Stimulated activated CD8-positive, alpha-beta memory T cell treated with anti-CD3 and anti-CD28 coated beads, Interleukin-4, amount 100 ng/mL, for 1 hour (primary cell): ENCODE results near the gene PSMB2.
"Not testable (repeated sequence)": the region's sequence is repeated elsewhere in the genome, so short reads cannot be mapped to it uniquely, and the experiment has no call there.

Source experiments
- DNase-seq, 2 donors: peaks; one replicate each; pipeline ENCODE4 v3.0.0-alpha.2; 2020; ENCODE audit warnings: low read depth in 2 of 2, low spot score in 1 of 2

The PSMB2 gene

DNA sequence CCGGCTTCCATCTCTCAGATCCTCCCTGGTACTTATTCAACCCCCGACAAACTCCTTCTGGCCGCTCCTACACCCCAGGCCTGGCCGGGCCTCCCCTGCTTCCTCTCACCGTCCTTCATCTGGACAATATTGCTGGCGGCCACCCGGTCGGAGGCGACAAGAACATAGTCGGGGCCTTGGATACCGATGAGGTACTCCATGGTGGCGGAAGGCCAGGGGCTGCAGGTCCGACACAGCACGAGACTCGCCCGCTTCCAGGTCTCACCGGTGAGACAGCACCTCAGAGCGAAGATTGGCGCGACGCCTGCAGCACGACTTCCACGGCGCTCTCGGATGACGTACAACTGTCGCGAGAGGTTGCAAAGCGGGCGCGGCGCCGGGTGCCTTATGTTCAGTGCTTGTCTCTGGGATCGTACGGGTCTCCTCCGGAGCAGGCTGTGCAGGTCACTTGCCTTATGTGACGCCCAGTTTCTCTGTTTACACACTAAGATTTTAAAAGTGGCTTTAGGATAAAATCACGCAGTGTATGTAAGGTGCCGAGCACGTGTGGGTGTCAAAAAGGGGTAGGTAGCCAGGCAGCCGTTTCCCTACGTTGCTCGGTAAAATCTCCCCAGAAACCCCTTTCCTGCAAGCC, at the start of gene PSMB2:
Gene PSMB2 (minus strand): TSS at position 294 of the 634 bp plus-strand sequence. CDS start 94 bp downstream, at position 200.
- peak; percentile 94 to 99 for DNase-seq

DNA sequence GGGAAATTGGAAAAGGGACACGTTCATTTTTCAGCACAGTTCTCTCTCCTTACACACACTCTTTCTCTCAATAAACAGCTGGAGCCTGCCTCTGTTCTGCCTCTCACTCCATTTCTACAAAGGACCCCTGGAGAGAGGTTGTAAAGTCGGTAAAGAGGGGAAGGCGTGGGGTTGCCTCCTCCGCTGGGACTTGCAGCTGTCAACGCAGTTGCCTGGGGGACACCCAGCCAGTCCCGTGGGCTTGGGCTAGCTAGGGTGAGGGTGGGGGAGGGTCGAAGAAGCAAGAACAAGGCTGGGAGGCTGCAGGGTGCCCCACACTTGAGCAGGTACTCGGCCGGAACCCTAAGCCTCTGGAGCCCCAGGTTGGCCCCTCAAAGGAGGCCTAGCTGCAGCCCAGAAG, 49.8 kb upstream of the PSMB2 start:
- no peak for DNase-seq

DNA sequence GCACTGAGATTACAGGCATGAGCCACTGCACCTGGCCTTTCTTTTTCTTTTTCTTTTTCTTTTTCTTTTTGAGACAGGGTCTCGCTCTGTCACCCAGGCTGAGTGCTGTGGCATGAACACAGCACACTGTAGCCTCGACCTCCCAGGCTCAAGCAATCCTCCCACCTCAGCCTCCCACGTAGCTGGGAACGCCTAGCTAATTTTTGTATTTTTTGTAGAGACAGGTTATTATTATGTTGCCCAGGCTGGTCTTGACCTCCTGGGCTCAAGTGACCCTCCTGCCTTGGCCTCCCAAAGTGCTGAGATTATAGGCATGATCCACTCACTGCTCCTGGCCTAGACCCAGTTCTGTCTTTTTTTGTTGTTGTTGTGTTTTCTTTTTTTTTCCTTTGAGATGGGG, 48.8 kb upstream of the PSMB2 start:
- DNase-seq, result not testable (repeated sequence)

DNA sequence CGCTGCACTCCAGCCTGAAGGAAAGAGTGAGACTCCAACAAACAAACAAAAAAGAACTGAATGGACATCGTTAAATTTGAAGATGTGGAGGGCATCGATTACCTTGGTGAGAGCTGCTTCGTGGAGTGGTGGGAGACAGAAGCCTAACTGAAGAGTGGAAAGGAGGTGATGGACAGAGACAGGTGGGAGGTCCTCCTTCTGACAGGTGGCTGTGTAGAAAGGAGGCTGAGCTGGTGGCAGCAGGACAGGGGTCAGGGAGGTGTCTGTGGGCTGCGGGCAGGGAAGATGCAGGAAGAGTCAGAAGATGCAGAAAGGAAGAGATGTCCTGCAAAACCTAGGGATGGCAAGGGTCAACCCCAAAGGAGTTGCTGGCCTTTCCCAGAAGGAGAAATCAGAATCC, 46.8 kb upstream of the PSMB2 start:
- DNase-seq, result no peak

DNA sequence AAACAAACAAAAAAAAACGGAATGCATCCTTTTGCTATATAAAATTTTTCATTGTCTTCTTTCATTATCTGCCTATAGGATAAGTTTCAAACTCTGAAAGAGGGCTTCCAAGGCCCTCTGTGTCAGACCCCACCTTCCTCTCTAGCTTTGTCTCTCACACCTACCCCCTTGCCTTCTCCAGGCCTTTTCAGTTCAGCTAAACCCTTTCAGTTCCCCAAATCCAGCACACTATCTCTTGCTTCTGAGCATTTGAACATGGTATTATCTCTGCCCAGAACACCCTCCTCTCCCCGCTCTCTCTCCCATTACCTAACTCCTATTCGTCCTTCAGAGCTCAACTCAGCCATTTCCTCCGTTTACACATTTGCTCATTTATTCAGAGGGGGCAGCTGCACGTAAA, 41.7 kb upstream of the PSMB2 start:
- no peak for DNase-seq

DNA sequence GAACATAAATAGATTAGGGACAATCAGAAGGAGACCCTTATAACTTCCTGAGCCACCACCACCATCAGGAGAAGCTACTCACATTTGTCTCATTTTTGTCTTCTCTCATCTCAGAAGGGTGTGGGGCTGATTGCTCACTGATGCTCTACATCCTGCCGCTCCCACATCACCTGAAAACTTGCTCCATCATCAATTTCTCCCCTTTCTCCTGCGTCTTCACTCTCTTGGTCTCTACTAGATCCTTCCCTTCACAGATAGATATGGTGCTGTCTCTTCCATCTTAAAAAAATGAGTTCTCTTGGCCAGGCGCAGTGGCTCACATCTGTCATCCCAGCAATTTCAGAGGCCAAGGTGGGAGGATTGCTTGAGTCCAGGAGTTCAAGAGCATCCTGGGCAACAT, 38.9 kb upstream of the PSMB2 start:
- no peak for DNase-seq

DNA sequence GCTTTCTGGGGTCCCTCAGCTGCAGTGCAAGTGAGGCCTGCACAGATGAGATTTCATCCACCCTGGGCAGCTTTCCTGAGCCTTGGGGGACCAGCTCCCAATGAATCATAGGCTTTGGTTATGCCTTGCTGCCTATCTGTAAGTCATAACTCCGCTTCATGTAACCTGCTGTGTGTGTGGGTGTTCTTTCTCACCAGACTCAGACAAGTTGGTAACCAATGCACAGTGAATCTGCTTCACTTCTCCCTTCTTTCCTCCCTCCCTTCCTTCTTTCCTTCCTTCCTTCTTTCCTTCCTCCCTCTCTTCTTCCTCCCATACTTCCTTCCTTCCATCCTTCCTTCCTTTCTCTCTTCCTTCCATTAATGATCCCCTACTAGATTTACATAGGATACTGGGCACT, 34.4 kb upstream of the PSMB2 start:
- DNase-seq, result no peak

DNA sequence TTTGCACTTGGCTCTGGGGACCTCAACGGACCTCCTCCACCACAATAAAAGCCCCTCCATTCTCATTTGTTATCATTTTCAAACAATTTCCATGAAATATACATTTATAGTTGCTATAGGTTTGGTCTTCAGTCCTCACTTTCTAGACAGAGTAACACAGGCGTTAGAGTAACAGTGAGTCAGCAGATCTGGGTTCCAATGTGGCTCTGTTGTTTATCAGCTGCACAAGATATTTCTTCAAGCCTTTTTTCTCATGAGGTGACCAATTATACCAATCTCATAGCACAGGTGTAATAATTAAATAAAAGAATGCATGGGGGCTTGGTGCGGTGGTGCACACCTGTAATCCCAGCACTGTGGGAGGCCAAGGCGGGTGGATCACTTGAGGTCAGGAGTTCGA, 32.8 kb upstream of the PSMB2 start:
- no peak for DNase-seq

DNA sequence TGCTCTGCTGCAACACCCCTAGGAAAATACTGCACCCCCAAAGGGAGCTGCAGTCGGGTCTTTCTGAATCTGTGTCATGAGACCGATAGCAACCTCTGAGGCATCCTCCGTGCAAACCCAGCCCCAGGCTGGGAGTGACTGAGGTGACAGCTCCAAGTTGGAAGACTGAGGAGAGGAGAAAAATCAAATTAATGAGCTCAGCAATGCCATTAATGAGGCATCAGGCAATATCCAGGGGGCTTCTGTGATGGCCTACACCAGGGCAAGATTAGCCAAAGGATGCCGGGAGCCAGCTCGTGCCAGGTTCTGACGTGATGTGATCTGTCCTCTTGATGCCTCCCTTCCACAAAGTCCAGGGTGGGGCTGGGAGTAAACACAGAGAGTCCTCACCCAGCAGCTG, 30.8 kb upstream of the PSMB2 start:
- DNase-seq, result no peak

DNA sequence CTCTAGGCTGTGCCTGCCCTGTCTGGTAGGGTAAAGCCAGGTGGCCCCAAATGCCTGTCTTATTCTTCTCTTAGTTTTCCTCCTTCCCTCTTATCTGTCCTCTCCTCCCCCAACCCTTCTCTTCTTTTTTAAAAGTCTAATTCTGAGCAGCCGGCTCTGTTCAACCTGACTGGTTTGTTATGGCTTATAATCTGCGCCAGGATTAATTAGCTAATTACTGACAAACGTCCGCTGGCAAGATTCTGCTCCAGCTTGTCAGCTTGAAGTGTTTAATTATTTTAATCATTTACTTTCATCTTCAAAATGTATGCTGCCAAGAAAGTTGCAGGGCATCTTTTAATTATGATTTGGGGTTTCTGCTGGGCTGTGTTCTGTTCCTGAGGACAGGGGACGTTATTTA, 27.2 kb upstream of the PSMB2 start:
- DNase-seq, result no peak

DNA sequence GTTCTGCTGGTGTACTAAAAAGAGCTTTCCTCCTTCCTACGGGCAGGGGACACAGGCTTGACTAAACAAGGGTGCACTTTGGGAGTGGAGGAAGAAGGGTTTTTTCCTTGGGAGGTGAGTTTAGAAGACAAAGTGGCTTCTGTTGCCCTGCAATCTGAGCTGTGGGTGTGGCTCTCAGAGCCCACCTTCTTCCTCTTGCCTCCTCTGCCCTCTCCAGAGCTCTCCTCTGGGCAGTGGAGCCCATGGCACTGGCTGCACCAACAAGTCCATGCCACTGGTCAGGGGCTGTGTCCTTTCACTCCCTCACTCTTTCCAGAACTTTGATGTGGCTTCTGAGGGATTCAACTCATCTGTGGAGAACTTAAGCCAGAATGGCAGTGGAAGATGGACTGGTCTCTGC, 25.6 kb upstream of the PSMB2 start:
- DNase-seq, result no peak

DNA sequence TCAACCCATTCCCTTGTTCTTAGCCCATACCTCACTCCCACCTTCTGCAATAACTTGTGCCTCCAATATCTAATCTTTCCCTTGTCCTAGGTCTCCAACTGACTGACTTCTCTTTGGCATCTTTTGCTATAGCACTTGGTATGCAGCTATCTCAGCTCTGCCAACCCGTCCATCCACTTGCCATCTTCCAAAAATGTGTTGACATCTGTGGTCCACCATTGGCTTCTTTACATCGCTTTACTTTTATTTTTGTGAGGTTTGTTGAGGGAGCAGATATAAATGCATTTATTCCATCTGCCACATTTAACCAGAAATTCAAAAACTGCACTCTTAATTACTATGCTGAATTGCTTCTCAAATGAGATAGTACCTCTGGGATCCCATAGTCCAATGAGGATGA, 24.9 kb upstream of the PSMB2 start:
- DNase-seq, result no peak

DNA sequence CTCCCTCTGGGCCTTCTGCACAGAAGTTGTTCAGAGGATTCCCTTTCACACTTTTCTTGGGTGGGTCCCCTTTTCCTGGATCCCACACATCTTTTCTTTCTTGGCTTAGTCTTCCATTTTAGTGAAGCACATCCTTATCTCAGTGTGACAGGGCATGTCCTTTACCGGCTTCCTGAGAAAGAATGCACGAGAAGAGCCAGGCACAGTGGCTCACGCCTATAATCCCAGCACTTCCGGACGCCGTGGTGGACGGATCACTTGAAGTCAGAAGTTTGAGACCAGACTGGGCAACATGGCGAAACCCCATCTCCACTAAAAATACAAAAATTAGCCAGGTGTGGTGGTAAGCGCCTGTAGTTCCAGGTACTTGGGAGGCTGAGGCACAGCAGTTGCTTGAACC, 22.1 kb upstream of the PSMB2 start:
- DNase-seq, result no peak

DNA sequence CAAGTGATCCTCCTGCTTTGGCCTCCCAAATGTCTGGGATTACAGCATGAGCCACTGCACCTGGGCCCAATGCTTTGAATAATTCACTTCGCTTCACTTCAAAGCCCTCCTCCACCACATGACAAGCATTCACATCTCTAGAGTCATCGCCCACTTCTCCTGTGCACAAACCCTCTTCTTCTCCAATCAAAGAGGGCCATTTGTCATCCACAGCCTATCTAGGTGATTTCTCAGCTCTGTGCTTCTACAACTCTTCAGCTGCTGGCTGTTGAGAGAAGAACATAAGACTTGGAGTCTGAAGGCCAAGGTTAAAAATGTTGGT, 20.1 kb upstream of the PSMB2 start:
- DNase-seq, result no peak

DNA sequence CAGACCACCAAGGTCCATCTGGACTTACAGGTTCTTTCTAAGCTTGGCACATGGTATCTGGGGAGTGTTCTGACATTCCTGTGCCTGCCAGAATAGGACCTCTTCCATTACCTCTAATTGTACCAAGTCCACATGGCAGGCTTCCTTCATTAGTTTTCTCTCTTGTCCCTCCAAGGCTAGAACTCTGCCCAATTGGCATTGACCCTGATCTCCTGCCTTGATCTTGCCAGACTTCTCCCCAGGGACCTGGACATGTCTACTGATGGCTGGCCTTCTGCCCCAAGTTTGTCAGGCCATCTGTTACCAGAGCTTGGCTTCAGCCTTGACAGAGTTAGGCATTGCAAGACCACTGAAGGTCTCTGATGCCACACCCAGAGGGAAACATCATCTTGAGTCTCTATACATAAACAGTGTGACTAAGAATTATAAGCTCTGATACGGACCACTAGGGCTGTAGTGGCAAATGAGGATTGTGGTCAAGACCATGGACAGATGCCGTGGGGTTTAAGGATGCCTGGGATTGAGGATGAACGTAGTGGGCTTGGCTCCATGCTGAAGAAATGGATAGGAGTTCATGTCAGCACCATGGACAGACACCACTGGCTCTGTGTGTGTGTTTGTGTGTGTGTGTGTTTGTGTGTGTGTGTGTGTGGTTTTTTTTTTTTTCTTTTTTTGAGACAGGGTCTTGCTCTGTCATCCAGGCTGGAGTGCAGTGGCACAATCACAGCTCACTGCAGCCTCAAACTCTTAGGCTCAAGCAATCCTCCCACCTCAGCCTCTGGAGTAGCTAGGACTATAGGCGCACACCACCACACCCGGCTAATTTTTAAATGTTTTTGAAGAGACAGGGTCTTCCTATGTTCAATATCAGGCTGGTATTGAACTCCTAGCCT, 19.5 kb upstream of the PSMB2 start:
- DNase-seq, result no peak

DNA sequence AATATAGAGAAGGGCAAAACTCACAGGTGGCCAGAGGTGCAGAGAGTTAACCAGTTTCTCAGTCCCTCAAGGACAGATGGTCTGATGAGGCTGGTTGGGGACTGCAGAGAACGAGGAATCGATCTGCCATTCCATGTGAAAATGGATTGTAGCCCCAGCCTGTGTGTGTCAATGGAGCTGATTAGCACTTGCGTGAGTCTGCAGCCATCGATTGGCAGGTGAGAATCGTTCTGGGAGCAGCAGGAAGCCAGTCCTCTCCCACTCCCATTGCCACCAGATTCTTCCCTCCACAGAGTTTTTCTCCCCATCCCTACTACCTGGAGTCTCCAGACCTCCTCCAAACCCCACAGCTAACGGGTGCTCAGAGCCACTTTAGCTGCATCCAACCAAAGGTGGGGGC, 18.3 kb upstream of the PSMB2 start:
- DNase-seq, result no peak

DNA sequence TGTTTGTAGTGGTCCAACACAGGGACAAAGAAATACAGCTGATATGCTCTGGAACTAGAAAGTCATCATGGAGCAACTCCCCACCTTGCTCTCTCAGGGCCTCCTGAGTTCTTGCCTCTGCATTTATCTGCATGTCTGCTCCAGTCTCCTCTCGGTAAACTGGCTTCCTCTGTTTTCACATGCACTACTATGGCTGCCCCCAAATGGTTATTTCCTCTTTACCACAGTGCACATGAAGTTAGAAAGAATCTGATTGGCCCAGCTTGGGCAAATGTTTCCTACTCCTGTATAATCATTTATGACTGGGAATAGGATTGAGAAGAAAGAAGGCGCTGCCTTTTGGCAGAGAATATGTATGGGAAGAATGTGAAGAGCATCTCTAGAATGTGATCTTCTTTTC, 16.5 kb upstream of the PSMB2 start:
- no peak for DNase-seq

DNA sequence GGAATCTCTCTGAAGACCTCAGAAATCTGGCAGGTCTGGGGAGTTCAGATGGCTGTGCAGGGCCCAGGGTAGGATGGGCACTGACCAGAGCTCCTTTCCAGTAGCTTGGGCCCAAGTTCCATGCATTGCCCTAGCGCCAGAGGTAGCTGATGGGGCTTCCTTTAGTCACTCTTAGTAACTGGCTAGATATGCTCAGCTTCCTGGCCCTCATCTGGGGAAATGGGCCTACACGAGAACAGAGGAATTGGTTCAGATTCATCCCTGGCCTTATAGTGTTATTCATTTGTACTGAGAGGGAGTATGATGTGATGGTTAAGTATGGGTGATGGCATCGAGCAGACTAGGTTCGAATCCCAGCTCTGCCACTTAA, 15.5 kb upstream of the PSMB2 start:
- no peak for DNase-seq

DNA sequence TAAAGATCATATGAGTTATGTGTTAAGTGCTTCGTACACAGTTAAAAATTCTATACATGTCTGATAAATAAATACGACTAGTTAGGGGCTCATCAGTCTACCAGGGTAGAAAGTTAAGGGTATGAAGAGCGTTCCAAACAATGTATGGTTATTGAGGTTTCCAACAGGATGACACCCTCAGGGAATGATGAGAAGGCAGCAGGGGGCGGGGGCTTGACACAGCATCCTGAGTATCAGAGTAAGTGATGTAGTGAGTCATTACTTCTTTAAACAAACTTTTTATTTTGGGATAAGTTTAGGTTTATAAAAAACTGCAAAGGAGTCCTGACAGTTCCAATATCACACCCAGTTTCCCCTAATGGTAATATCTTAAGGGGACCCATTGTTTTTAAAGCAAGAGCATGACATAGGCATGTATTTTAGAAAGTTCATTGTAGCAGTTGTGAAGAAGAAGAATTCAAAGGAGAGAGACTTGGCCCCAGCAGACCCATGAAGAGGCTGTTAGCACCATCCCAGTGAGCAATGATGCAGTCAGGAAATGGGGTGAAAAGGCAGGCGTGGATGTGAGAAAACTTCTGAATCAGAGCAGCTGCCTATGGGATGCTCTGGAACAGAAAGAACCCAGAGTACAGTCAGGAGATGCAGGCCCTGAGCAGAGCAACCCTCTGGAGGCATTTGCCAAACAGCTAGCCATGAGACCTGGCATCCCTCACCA, 15.0 kb upstream of the PSMB2 start:
- DNase-seq, result no peak

DNA sequence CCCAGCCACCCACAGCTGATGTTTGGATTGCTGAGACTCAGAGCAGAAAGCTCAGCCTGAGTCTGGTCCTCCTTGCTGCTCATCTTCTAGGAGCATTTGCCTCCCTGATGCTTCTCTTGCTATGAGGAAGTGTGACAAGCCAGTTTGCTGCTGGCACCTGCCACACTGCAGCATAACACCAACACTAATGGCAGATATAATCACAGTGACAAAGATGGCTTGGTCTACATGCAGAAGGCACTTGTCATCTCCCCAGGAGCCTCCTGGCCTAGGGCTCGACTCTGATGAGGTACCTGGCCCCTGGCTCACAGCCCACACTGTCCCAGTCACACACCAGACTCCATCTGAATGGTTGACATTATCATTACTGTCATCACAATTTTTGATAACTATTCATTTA, 13.9 kb upstream of the PSMB2 start:
- no peak for DNase-seq

DNA sequence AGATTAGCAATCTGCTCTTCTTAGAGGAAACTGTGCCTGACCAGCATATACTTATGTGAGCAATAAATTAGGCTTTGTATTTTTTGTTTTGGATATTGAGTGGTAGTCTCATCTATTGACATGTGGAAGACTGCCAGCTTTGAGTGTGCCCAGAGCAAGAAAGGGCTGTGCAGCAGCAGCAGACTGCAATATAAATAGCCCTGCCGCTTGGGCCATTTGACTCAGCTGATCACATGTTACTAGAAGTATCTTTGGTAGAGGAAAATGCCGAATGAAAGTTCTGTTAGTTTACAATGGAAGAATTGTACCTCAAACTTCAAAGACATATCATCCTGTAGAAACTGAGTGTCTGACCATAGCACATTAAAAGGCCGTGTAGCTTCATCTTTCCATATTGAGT, 9.1 kb upstream of the PSMB2 start:
- DNase-seq, result no peak

DNA sequence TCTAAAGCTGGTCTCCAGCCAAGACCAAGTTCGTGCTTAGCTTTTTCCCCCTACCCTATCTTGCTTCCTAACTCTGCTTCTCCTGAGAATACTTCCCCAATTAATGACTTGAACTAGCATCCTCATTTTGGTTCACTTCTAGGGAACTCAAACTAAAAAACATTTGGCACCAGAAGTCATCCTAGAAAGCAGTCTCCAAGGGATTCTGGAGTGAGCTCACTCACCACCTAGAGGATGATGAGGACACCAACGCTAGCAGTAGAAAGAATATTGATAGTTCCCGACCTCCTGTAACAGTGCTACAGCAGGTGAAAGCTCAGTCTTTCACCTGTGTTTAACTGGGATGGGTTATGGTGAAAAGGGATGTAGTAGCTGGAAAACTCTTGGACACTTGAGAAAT, 4.7 kb upstream of the PSMB2 start:
- no peak for DNase-seq
